ENCODE measurements around the gene SCARB1. TPM values are rescaled to one million over a fixed set of nuclear protein-coding genes. Genes with fewer than 3 reads are reported as not detected.

Gene SCARB1
- total and polyA plus RNA-seq, 2 of the 13 experiments (the other 11 are each of a cell fraction or from before 2014, with no cell fraction given) = 63.4 to 160 TPM

DNA sequence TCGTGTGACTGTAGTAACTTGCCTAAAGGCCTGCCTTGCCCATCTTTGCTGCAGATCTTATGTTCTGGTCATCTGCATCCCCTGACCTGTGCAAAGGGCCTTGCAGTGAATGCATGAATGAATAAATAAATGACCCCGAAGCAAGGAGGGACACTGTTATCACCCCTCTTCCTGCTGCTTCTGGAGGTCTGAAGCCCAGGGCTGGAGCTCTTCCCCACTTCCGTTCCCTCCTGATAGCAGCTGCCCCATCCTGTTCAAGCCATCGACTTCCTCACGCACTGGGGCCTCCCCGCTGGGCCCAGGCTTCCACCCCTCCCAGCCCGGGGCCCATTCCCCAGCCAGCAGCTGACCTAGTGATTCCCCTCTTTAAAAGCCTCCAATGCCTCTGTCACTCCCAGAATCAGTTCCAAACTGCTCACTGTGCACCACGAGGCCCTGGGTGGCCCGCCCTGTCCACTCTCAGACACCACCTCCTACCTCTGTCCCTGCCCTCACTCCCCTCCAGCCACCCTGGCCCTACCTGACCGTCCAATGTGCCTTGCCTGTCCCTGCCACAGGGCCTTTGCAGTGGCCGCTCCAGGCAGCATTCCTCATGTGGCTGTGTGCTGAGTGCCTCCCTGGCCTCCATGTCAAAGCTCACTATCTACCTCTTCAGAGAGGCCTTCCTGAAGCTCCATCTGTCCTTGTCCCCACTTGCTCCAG lies 78.6 kb downstream of the SCARB1 start:
- ChIA-PET POLR2A (no interaction called here), CTCF (ENCODE audit: low intra/inter-chr PET ratio, low total read pairs) (no interaction called here)
- intact Hi-C loops (cut with micrococcal nuclease; ENCODE audit: unreplicated experiment) = no loop called here
- H3K36me3 ChIP-seq (replicated peaks in 1 of 2; ENCODE audit: control insufficient read depth in 1 of 2, insufficient read depth in 2 of 2, low read length in 2 of 2) = peaks cover 41 to 69% of the 10 kb centered on the region in 2 experiments
- 0 out of 2 replicates have a peak, but pooled peaks cover under 1% of the 10 kb centered on the region for H3K4me1 ChIP-seq (ENCODE audit: insufficient read depth, low read length)
- no TSS peak for BruUV-seq (replicated peaks)
- DNase-seq (ENCODE audit: low spot score) (no peak), FAIRE-seq (no peak), ATAC-seq (no peak)
- 97% methylated on average over 11 of the region's 11 CpGs for WGBS (ENCODE audit: low lambda C conversion rate)
- H3K9ac ChIP-seq (ENCODE audit: insufficient read depth, low read depth, low read length) = no peak overlapping the region
- H4K20me1 ChIP-seq (ENCODE audit: insufficient read depth, low read length) = no peaks in the 10 kb centered on the region
- no peaks in the 10 kb centered on the region for H3K79me2 ChIP-seq (ENCODE audit: insufficient read depth, low read length)
- no peaks in the 10 kb centered on the region for H3K9me3 ChIP-seq (ENCODE audit: low read length)
- no peak overlapping the region for H3K4me3 ChIP-seq (replicated peaks in 1 of 3; ENCODE audit: insufficient read depth in 1 of 3, low read depth in 2 of 3, low read length in 3 of 3)
- no peaks in the 10 kb centered on the region for H3K27me3 ChIP-seq (ENCODE audit: control insufficient read depth in 1 of 2, insufficient read depth in 2 of 2, low read length in 2 of 2)
- no peak overlapping the region for H3K4me2 ChIP-seq (ENCODE audit: low read depth, low read length)
- H3K27ac ChIP-seq (ENCODE audit: extremely low read length, insufficient read depth, low read length) = no peak overlapping the region
- in situ Hi-C loops (cut with HindIII; ENCODE audit: extremely low pct_ligation_motif_present, low pct_unique_long_range_greater_than_20kb) = no loop called here
- TF ChIP-seq, protein P1, sequence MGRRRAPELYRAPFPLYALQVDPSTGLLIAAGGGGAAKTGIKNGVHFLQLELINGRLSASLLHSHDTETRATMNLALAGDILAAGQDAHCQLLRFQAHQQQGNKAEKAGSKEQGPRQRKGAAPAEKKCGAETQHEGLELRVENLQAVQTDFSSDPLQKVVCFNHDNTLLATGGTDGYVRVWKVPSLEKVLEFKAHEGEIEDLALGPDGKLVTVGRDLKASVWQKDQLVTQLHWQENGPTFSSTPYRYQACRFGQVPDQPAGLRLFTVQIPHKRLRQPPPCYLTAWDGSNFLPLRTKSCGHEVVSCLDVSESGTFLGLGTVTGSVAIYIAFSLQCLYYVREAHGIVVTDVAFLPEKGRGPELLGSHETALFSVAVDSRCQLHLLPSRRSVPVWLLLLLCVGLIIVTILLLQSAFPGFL (CRISPR knock-in tag; IDR thresholded peaks at IDR 0.05) = no peak
- TF ChIP-seq AGO2 (optimal IDR thresholded peaks at IDR 0.05; ENCODE audit: low read depth, low read length) = peak; percentile 38
- H2AFZ ChIP-seq (ENCODE audit: low read length) = no peak overlapping the region

DNA sequence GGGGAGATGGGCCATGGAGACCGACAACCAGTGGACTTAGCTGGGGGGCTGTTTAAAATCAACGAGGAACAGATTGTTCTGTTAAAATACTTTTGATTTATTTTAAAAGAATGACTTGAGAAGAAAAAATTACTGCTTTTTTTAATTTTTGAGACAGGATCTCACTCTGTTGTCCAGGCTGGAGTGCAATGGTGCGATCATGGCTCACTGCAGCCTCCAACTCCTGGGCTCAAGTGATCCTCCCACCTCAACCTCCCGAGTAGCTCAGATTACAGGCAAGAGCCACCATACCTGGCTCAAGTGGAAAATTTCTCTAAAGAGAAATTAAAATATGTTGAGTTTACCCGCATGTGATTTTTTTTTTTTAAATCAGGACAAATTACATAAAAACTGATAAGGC lies 80.6 kb downstream of the SCARB1 start:
- CTCF ChIA-PET (ENCODE audit: low intra/inter-chr PET ratio, low total read pairs) = no interaction called here
- H3K4me2 ChIP-seq (ENCODE audit: low read depth, low read length) = no peak overlapping the region
- FAIRE-seq = no peak
- BruUV-seq (replicated peaks) = no TSS peak
- no peak overlapping the region for H3K4me3 ChIP-seq (replicated peaks in 1 of 3; ENCODE audit: insufficient read depth in 1 of 3, low read depth in 2 of 3, low read length in 3 of 3)
- no peaks in the 10 kb centered on the region for H3K79me2 ChIP-seq (ENCODE audit: insufficient read depth, low read length)
- in situ Hi-C loops (cut with HindIII; ENCODE audit: extremely low pct_ligation_motif_present, low pct_unique_long_range_greater_than_20kb) (no loop called here), intact Hi-C loops (cut with micrococcal nuclease; ENCODE audit: unreplicated experiment) (no loop called here)
- POLR2A ChIA-PET = no interaction called here
- H3K9ac ChIP-seq (ENCODE audit: insufficient read depth, low read depth, low read length) = no peak overlapping the region
- WGBS (ENCODE audit: low lambda C conversion rate) = 95% methylated on average over 5 of the region's 5 CpGs
- H3K27me3 ChIP-seq (ENCODE audit: control insufficient read depth in 1 of 2, insufficient read depth in 2 of 2, low read length in 2 of 2) = no peaks in the 10 kb centered on the region
- no peaks in the 10 kb centered on the region for H3K9me3 ChIP-seq (ENCODE audit: low read length)
- no peaks in the 10 kb centered on the region for H4K20me1 ChIP-seq (ENCODE audit: insufficient read depth, low read length)
- H3K4me1 ChIP-seq (ENCODE audit: insufficient read depth, low read length) = peaks cover 20% of the 10 kb centered on the region
- no peak for TF ChIP-seq ZNF772 (CRISPR knock-in tag; IDR thresholded peaks at IDR 0.05)
- TF ChIP-seq, protein P2, sequence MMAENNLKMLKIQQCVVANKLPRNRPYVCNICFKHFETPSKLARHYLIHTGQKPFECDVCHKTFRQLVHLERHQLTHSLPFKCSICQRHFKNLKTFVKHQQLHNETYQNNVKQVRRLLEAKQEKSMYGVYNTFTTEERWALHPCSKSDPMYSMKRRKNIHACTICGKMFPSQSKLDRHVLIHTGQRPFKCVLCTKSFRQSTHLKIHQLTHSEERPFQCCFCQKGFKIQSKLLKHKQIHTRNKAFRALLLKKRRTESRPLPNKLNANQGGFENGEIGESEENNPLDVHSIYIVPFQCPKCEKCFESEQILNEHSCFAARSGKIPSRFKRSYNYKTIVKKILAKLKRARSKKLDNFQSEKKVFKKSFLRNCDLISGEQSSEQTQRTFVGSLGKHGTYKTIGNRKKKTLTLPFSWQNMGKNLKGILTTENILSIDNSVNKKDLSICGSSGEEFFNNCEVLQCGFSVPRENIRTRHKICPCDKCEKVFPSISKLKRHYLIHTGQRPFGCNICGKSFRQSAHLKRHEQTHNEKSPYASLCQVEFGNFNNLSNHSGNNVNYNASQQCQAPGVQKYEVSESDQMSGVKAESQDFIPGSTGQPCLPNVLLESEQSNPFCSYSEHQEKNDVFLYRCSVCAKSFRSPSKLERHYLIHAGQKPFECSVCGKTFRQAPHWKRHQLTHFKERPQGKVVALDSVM (CRISPR knock-in tag; IDR thresholded peaks at IDR 0.05) = peak; percentile 51; the same call in 1 of the 2 replicates
- H2AFZ ChIP-seq (ENCODE audit: low read length) = no peak overlapping the region
- peaks cover 32 to 56% of the 10 kb centered on the region in 2 experiments for H3K36me3 ChIP-seq (replicated peaks in 1 of 2; ENCODE audit: control insufficient read depth in 1 of 2, insufficient read depth in 2 of 2, low read length in 2 of 2)
- ATAC-seq = no peak
- H3K27ac ChIP-seq (ENCODE audit: extremely low read length, insufficient read depth, low read length) = no peak overlapping the region
- DNase-seq (ENCODE audit: low spot score) = no peak
